Peyer's patch (tissue), 4 donors: Measurements from ENCODE around the gene RNF220. TPM values are rescaled to one million over a fixed set of nuclear protein-coding genes. Genes with fewer than 3 reads are reported as not detected.

Experiments
- DNase-seq, 3 donors: peaks; one replicate each; pipeline ENCODE4 v3.0.0-alpha.2; 2017 to 2019
- H3K27ac ChIP-seq, 4 donors: fragments of 200-600 bp; sonication (generic); one replicate each; pipeline ENCODE4 v1.5.1; 2016 to 2019
- H3K27me3 ChIP-seq, 2 donors: fragments of 200-600 bp; sonication (generic); one replicate each; pipeline ENCODE4 v1.5.1; 2019
- H3K36me3 ChIP-seq, 3 donors: fragments of 200-600 bp; sonication (generic); one replicate each; pipeline ENCODE4 v1.5.1; 2016 to 2019
- H3K4me1 ChIP-seq, 4 donors: fragments of 200-600 bp; sonication (generic); one replicate each; pipeline ENCODE4 v1.5.1; 2016 to 2019
- H3K4me3 ChIP-seq, 4 donors: fragments of 200-600 bp; sonication (generic); 1 replicate in 3 of 4; 2 replicates in 1 of 4; pipeline ENCODE4 v1.5.1; 2016 to 2019; ENCODE audit warnings: mild to moderate bottlenecking in 1 of 4
- H3K9me3 ChIP-seq, 4 donors: fragments of 200-600 bp; sonication (generic); one replicate each; pipeline ENCODE4 v1.5.1; 2016 to 2019; ENCODE audit warnings: mild to moderate bottlenecking in 1 of 4
- CTCF ChIP-seq, 6 experiments: fragments of 450-650 bp in 4 of 6; fragments of 200-600 bp in 2 of 6; sonication (generic) in 1 of 6; IDR thresholded peaks; one replicate each; pipeline ENCODE4 v1.5.1; 2017 to 2019; ENCODE audit warnings: antibody characterized with exemption in 6 of 6, mild to moderate bottlenecking in 3 of 6, moderate library complexity in 1 of 6
- POLR2A ChIP-seq, 2 donors: fragments of 450-650 bp; IDR thresholded peaks; one replicate each; pipeline ENCODE4 v1.5.1; 2017; ENCODE audit warnings: antibody characterized with exemption in 2 of 2, mild to moderate bottlenecking in 2 of 2, moderate library complexity in 2 of 2
- total RNA-seq, 4 donors: library from RNA; depleted of rRNA; stranded (reverse); fragments of >200 nt; gene quantifications; one replicate each; pipeline ENCODE4 v1.1.0, GENCODE V29; 2016

Gene RNF220
- total RNA-seq, 4 donors from 2014 or later = 107 to 152 (median 114) TPM

DNA sequence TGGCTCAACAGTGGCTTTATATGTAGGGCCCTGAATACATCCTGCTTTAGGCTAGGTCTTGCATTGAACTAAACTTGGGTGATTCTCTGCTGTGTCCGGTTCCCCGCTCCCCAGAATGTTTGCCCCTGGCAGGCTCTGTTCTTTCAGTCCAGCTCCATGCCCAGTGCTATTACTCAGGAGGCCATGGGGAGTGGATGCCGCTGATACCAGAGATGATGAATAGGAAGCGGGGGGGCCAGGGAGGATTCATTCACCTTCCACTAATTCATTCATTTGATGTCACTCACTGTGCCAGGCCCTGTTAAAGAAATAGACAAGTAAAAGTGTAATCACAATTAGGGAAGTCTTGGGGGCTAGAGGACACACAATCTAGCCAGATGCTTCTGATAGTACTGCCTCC, 185.4 kb downstream of the RNF220 start:
- no peak overlapping the region for H3K4me3 ChIP-seq
- peaks cover 0 to 30% (median 1%) of the 10 kb centered on the region in 4 donors for H3K4me1 ChIP-seq
- H3K27ac ChIP-seq = no peak overlapping the region
- no peak for DNase-seq
- H3K9me3 ChIP-seq = no peaks in the 10 kb centered on the region
- TF ChIP-seq CTCF (IDR thresholded peaks at IDR 0.05) (no peak), POLR2A (IDR thresholded peaks at IDR 0.05) (no peak)
- H3K27me3 ChIP-seq = no peaks in the 10 kb centered on the region
- H3K36me3 ChIP-seq = no peaks in the 10 kb centered on the region

- peaks cover 0 to 26% (median 1%) of the 10 kb centered on the region in 4 donors for H3K4me1 ChIP-seq
- H3K4me3 ChIP-seq = no peak overlapping the region
- DNase-seq = no peak
- H3K27me3 ChIP-seq = no peaks in the 10 kb centered on the region
- TF ChIP-seq POLR2A (IDR thresholded peaks at IDR 0.05) = no peak
- no peak for TF ChIP-seq CTCF (IDR thresholded peaks at IDR 0.05)
- no peaks in the 10 kb centered on the region for H3K36me3 ChIP-seq
- no peaks in the 10 kb centered on the region for H3K9me3 ChIP-seq
- no peak overlapping the region for H3K27ac ChIP-seq
These were observed 186.3 kb downstream of the RNF220 start for GRCh38 chr1:44591381-44591780.

DNA sequence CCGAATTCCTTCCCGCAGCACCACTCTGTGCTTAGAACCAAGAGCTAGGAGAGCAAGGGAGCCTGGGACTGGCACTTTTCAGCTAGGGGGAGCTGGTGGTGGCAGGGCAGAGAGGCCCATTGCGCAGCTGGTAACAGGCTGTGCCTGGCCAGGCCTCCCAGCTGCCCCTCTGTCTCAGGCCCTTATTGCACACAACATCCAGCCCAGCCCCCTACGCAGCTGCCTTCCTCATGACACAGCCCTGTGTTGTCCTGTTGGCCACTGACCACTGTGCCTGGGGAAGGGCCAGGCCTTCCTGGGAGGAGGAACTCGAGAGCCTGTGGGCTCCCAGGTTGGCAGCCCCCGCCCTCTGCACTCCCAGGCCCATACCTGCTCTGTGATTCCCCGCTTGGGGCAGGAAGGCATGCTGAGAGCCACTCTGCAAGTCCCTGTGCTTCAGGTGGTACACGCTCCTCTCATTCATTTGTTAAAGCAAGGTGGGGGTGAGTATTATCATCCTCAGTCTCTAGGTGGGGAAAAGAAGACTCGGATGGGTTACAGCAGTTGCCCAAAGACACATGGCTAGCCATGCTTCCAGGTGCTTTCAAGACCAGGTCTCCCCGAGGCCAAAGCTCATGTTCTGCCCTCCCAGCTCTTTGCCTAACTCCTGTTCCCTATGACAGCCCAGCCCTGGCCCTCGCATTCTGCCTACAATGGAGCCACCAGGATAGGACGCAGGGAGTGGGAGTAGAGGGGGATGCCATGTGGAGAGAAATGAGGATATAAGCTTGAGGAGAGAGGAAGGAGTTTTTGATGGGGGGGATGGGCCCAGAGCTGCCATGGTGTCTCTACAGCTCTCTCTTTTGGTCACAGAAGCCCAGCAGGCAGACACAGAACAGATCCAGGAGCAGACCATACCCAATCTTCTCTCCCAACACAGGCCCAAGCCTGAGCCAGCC, 187.4 kb downstream of the RNF220 start:
- Histone ChIP-seq H3K27ac (no peak overlapping the region), H3K36me3 (no peaks in the 10 kb centered on the region), H3K27me3 (no peaks in the 10 kb centered on the region), H3K4me1 (peaks cover 0 to 20% (median 1%) of the 10 kb centered on the region in 4 donors), H3K4me3 (no peak overlapping the region), H3K9me3 (no peaks in the 10 kb centered on the region)
- TF ChIP-seq CTCF (IDR thresholded peaks at IDR 0.05) = no peak
- TF ChIP-seq POLR2A (IDR thresholded peaks at IDR 0.05) = no peak
- DNase-seq = no peak

DNA sequence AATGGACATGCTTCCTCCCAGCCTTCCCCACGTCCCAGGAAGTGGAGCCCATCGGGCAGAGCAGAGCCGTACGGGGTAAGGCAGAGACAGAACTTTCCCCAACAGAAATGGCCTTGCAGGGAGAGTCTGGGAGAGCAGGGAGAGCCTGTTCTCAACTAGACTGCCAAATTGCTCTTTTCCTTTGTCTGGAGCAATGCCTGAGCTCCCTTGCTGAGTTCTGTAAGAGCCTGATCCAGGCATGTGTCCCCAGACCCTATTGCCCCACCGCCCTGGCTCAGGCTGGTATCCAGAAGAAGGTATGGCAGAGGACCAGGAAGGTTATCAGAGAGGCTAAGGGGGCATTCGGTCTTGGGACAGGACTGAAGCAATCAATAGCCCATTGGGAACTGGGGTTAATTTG, 189.3 kb downstream of the RNF220 start:
- H3K27me3 ChIP-seq = no peaks in the 10 kb centered on the region

DNA sequence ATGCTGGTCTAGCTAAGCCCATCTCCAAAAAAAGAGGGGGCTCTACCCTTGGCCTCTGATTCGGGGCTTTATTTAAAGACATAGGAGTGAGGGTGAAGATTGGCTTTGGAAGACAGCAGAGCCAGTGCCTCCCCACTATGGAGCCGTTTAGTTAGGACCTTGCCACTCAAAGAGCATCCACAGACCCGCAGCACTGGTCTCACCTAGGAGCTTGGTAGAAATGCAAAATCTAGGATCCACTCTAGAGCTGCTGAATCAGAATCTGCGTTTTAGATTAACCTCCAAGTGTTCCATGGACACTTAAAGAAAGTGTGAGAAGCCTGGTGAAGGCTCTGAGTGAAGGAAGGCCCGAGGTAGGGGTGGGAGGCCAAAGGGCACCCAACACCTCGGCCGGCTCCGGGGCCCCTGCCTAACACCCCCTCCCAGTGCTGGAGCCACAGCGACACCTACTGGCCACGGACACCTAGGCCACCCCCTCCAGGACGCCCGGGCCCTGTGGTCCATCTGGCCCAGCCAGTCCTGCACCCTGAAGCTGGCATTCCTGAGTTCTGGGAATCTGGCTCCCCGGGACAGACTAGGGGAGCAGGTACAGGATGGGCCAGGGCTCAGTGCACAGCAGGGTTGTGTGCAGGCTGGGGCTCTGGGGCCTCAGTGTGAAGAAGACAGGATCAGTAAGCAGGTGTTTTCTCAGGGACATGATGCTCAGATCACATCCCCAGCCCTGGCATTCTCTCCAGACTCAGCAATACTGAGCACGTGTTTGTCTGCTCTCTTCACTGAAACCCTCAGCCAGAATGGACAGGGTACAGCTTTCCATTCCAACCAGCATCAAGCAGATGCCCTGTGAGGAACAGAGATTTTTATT, 190.0 kb downstream of the RNF220 start:
- no peaks in the 10 kb centered on the region for H3K27me3 ChIP-seq
- TF ChIP-seq POLR2A (IDR thresholded peaks at IDR 0.05) = no peak
- peak; percentile 82 to 96 (median 93) for TF ChIP-seq CTCF (IDR thresholded peaks at IDR 0.05)

More for the DNA sequence above, 189.3 kb downstream of the RNF220 start:
- H3K4me1 ChIP-seq = peaks cover 0 to 7% (median 0%) of the 10 kb centered on the region in 4 donors
- no peak for TF ChIP-seq POLR2A (IDR thresholded peaks at IDR 0.05)
- no peak for DNase-seq
- H3K27ac ChIP-seq = no peak overlapping the region
- no peaks in the 10 kb centered on the region for H3K36me3 ChIP-seq
- H3K4me3 ChIP-seq = no peak overlapping the region
- H3K9me3 ChIP-seq = no peaks in the 10 kb centered on the region

More for the DNA sequence above, 190.0 kb downstream of the RNF220 start:
- Histone ChIP-seq H3K4me3 (no peak overlapping the region), H3K36me3 (no peaks in the 10 kb centered on the region), H3K27ac (no peak overlapping the region), H3K4me1 (peaks cover 0 to 7% (median 0%) of the 10 kb centered on the region in 4 donors), H3K9me3 (no peaks in the 10 kb centered on the region)
- peak; percentile 70 to 92 (median 89) for DNase-seq
